Vagina (tissue), 2 donors: ENCODE results near the gene MEGF6. TPM values are rescaled to one million over a fixed set of nuclear protein-coding genes. Genes with fewer than 3 reads are reported as not detected.

ENCODE experiments used
- DNase-seq, 2 donors: peaks; one replicate each; pipeline ENCODE4 v3.0.0-alpha.2; 2017; ENCODE audit errors: extremely low spot score in 2 of 2
- H3K27ac ChIP-seq: fragments of 200-600 bp; sonication (generic); one replicate; pipeline ENCODE4 v1.5.1; 2019
- H3K27me3 ChIP-seq: fragments of 200-600 bp; sonication (generic); one replicate; pipeline ENCODE4 v1.5.1; 2019
- H3K36me3 ChIP-seq, 2 donors: fragments of 200-600 bp; sonication (generic); one replicate each; pipeline ENCODE4 v1.5.1; 2017 to 2019
- H3K4me1 ChIP-seq: fragments of 200-600 bp; sonication (generic); one replicate; pipeline ENCODE4 v1.5.1; 2019
- H3K4me3 ChIP-seq, 2 donors: fragments of 200-600 bp; sonication (generic); 1 replicate in 1 of 2; 2 replicates in 1 of 2; pipeline ENCODE4 v1.5.1; 2016 to 2019
- H3K9me3 ChIP-seq: fragments of 200-600 bp; sonication (generic); one replicate; pipeline ENCODE4 v1.5.1; 2019
- CTCF ChIP-seq, 3 experiments: fragments of 450-650 bp in 2 of 3; fragments of 200-600 bp in 1 of 3; sonication (generic) in 1 of 3; IDR thresholded peaks; one replicate each; pipeline ENCODE4 v1.5.1; 2017 to 2019; ENCODE audit warnings: antibody characterized with exemption in 3 of 3, mild to moderate bottlenecking in 2 of 3, moderate library complexity in 2 of 3
- POLR2A ChIP-seq, 2 donors: fragments of 450-650 bp; IDR thresholded peaks; one replicate each; pipeline ENCODE4 v1.6.1; 2017; ENCODE audit warnings: antibody characterized with exemption in 2 of 2, mild to moderate bottlenecking in 2 of 2, moderate library complexity in 2 of 2
- POLR2AphosphoS5 ChIP-seq, 2 donors: sonication (generic); formaldehyde crosslinking; IDR thresholded peaks; one replicate each; pipeline ENCODE4 v1.9.0; 2017; ENCODE audit warnings: antibody characterized with exemption in 2 of 2, mild to moderate bottlenecking in 2 of 2, low read depth in 1 of 2; ENCODE audit not compliant: insufficient read depth in 1 of 2
- intact Hi-C: fragments of 100-400 bp; cut with DNase I; formaldehyde crosslinking; loops from one replicate; pipeline ENCODE4 v1.15.1; 2023
- total RNA-seq: library from RNA; depleted of rRNA; stranded (reverse); fragments of >200 nt; gene quantifications from one replicate; pipeline ENCODE4 v1.2.3, GENCODE V29; 2016

MEGF6 gene
- total RNA-seq, 1 donor from 2014 or later = 37.6 TPM

DNA sequence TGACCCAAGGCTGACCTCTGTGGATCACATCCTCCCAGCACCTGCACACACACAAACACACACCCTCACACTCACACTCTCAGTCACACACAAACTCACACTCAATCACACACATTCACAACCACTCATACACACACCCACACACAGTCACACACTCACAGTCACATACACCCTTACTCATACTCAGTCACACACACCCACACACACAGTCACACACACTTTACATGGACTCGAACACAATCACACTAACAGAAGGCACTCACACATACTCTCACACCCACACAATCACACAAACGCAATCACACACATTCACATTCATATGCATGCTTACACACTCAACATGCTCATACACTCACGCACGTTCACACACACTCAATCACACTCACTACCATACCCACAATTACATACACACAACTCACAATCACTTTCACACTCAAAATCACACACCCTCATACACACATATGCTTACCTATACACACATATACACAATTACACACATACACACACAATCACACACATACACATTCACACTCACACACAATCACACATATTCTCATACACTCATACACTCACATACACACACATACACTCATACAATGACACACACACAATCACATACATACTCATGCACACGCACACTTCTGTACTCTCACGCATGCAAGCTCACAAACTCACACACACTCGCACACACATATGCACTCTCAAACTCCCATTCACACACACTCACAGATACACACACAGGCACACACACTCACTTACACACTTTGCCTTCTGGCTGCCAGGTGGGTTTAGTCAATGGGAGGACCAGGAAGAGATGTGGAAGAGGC is 6.1 kb downstream of the MEGF6 start:
- Histone ChIP-seq H3K36me3 (no peaks in the 10 kb centered on the region), H3K9me3 (no peaks in the 10 kb centered on the region), H3K4me3 (no peak overlapping the region), H3K27ac (no peak overlapping the region), H3K4me1 (peaks cover 13% of the 10 kb centered on the region), H3K27me3 (peaks cover 3% of the 10 kb centered on the region)
- intact Hi-C loops = no loop called here
- TF ChIP-seq POLR2AphosphoS5 (IDR thresholded peaks at IDR 0.05; ENCODE audit: insufficient read depth in 1 of 2, low read depth in 1 of 2) (no peak), CTCF (IDR thresholded peaks at IDR 0.05) (no peak), POLR2A (IDR thresholded peaks at IDR 0.05) (no peak)
- DNase-seq = no peak

GRCh38 chr1:3604468-3604974 is 6.8 kb downstream of the MEGF6 start:
- H3K27ac ChIP-seq = no peak overlapping the region
- H3K27me3 ChIP-seq = no peaks in the 10 kb centered on the region
- H3K9me3 ChIP-seq = no peaks in the 10 kb centered on the region
- no peaks in the 10 kb centered on the region for H3K36me3 ChIP-seq
- peaks cover 7% of the 10 kb centered on the region for H3K4me1 ChIP-seq
- TF ChIP-seq CTCF (IDR thresholded peaks at IDR 0.05) = no peak
- TF ChIP-seq POLR2AphosphoS5 (IDR thresholded peaks at IDR 0.05; ENCODE audit: insufficient read depth in 1 of 2, low read depth in 1 of 2) = no peak
- no peak overlapping the region for H3K4me3 ChIP-seq
- no peak for DNase-seq
- intact Hi-C loops = no loop called here

DNA sequence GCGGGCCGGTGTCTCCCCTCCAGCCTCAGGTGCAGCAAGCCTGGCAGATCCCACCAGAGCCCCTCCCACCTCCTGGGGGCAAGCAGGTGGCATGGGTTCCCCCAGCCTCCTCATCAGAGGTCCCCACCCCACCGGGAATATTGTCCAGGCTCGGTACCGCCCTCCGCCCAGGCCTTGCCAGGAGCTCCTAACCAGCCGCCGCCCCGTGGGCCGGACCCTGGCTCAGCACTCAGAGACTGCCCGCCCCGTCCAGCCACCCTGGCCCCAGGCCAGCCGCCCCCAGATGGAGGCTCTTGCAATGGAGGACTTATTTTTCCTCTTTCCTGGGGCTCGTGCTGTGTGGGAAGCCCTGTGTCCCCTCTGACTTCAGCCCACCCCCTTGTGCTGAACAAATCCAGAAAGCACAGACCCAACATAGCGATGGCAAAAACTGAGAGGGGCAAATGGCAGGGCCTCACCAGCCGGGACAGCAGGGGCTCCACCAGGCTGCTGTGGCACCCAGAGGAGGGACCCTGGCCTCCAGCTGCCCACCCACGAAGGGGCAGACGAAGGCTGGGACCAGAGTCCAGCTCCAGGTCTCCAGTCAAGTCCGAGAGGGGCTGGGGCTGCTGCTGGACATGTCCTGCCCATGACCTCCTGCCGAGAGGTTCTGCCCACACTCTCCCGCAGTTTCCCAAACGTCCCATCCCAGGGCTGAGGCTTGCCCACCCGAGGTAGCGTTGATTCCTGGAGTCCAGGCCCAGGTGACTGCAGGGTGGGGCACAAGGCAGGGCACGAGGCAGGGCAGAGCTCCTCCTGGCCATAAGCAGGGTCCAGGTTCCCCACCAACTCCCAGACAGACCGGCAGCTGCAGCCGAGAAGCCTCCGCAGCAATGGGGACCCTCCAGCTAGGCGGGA is 7.5 kb downstream of the MEGF6 start:
- DNase-seq = no peak
- intact Hi-C loops = no loop called here
- no peak overlapping the region for H3K4me3 ChIP-seq
- no peak for TF ChIP-seq CTCF (IDR thresholded peaks at IDR 0.05)
- no peak for TF ChIP-seq POLR2AphosphoS5 (IDR thresholded peaks at IDR 0.05; ENCODE audit: insufficient read depth in 1 of 2, low read depth in 1 of 2)
- no peak for TF ChIP-seq POLR2A (IDR thresholded peaks at IDR 0.05)
- no peaks in the 10 kb centered on the region for H3K27me3 ChIP-seq
- H3K27ac ChIP-seq = no peak overlapping the region
- no peaks in the 10 kb centered on the region for H3K36me3 ChIP-seq
- H3K9me3 ChIP-seq = no peaks in the 10 kb centered on the region
- H3K4me1 ChIP-seq = peaks cover 3% of the 10 kb centered on the region

GRCh38 chr1:3603156-3603555 is 8.2 kb downstream of the MEGF6 start:
- no peaks in the 10 kb centered on the region for H3K9me3 ChIP-seq
- H3K27me3 ChIP-seq = no peaks in the 10 kb centered on the region
- TF ChIP-seq CTCF (IDR thresholded peaks at IDR 0.05) (no peak), POLR2AphosphoS5 (IDR thresholded peaks at IDR 0.05; ENCODE audit: insufficient read depth in 1 of 2, low read depth in 1 of 2) (no peak), POLR2A (IDR thresholded peaks at IDR 0.05) (no peak)
- no peaks in the 10 kb centered on the region for H3K36me3 ChIP-seq
- H3K4me3 ChIP-seq = no peak overlapping the region
- intact Hi-C loops = no loop called here
- DNase-seq = no peak
- no peak overlapping the region for H3K27ac ChIP-seq
- H3K4me1 ChIP-seq = peaks cover 10% of the 10 kb centered on the region
